GM23248 (cell line): Measurements from ENCODE around the gene NUP42.

Experiments used
- EZH2 ChIP-seq: fragments of 200-600 bp; sonication (generic); IDR thresholded peaks from 2 replicates; pipeline ENCODE4 v1.6.1; 2018; ENCODE audit warnings: antibody characterized with exemption, mild to moderate bottlenecking; ENCODE audit not compliant: insufficient read depth, poor library complexity, severe bottlenecking
- EZH2phosphoT487 ChIP-seq: fragments of 200-600 bp; sonication (generic); IDR thresholded peaks from 2 replicates; pipeline ENCODE4 v1.6.1; 2018; ENCODE audit warnings: antibody characterized with exemption, moderate library complexity, mild to moderate bottlenecking, low read depth; ENCODE audit not compliant: insufficient read depth

DNA sequence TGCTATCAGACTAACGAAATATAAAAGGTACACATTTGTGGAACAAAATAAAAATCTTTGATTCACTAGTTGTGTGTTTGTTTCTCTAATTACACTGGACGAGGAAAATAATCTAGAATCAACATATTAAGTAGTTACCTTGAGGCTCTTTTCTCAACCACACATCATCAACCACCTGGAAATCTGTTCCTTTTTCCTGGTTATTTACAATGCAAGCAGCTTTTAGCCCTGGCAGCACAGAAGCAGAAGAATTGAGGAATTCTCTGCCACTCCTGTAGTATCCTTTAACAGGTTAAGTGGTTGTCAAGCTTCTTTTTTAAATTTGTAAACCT lies 23.7 kb downstream of the NUP42 start:
- TF ChIP-seq EZH2: no peak
- TF ChIP-seq EZH2phosphoT487: no peak
